ENCODE data around the gene NRXN3. TPM values are rescaled to one million over a fixed set of nuclear protein-coding genes. Genes with fewer than 3 reads are reported as not detected.

Gene NRXN3
- total and polyA plus RNA-seq, 8 donors = 1.3 to 7.6 (median 1.5) TPM

DNA sequence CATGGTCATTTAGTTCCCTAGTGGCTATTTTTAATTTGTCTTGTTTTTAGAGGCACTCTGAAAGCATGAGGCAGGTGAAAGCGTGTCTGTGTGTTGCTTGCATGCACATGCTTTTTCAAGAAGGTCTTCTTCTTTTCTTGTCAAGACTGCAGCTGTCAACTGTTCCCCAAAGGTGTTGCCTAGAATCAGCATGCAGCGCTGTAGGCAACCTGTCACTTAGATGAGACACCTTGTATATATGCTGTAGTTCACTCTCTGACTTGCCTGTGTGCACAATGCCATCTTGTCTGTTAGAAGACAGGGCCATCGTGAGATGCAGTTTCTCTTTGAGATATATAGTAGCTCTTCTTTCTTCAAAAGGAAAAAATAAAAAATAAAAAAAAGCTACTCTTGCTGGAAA, 1155.4 kb downstream of the NRXN3 start:
- Histone ChIP-seq H3K9me3 (no peaks in the 10 kb centered on the region), H3K36me3 (no peaks in the 10 kb centered on the region), H3K27ac (no peak overlapping the region), H3K27me3 (no peaks in the 10 kb centered on the region), H3K4me3 (no peak overlapping the region), H3K4me1 (no peaks in the 10 kb centered on the region)
- TF ChIP-seq, protein P1, sequence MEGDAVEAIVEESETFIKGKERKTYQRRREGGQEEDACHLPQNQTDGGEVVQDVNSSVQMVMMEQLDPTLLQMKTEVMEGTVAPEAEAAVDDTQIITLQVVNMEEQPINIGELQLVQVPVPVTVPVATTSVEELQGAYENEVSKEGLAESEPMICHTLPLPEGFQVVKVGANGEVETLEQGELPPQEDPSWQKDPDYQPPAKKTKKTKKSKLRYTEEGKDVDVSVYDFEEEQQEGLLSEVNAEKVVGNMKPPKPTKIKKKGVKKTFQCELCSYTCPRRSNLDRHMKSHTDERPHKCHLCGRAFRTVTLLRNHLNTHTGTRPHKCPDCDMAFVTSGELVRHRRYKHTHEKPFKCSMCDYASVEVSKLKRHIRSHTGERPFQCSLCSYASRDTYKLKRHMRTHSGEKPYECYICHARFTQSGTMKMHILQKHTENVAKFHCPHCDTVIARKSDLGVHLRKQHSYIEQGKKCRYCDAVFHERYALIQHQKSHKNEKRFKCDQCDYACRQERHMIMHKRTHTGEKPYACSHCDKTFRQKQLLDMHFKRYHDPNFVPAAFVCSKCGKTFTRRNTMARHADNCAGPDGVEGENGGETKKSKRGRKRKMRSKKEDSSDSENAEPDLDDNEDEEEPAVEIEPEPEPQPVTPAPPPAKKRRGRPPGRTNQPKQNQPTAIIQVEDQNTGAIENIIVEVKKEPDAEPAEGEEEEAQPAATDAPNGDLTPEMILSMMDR (IDR thresholded peaks at IDR 0.05) = no peak
- DNase-seq (no peak), ATAC-seq (no peak)
- intact Hi-C loops (cut with DNase I) = no loop called here

DNA sequence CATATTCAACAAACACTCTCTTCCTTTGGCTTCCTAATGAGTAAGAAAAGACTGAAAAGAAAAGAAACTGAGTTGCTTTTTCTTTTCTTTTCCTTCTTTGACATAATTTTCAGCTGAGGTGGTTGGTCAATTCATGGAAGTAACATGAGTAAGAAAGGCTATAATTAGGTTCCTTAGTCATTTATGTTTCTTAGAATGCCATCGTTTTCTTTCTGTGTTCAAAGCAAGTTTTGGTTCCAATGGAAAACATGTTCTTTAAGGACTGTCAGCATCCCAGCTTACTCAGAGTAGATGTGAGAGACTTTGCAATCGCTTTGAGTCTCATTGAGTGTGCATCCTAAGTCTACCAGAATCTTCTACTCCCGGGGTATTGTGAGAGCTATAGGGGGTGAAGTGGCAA, 1158.7 kb downstream of the NRXN3 start:
- DNase-seq (no peak), ATAC-seq (no peak)
- H3K9me3 ChIP-seq = no peaks in the 10 kb centered on the region
- no peak overlapping the region for H3K4me3 ChIP-seq
- no peaks in the 10 kb centered on the region for H3K27me3 ChIP-seq
- no peaks in the 10 kb centered on the region for H3K36me3 ChIP-seq
- H3K4me1 ChIP-seq = no peaks in the 10 kb centered on the region
- TF ChIP-seq, protein P1 (IDR thresholded peaks at IDR 0.05) = no peak
- intact Hi-C loops (cut with DNase I) = no loop called here
- no peak overlapping the region for H3K27ac ChIP-seq

DNA sequence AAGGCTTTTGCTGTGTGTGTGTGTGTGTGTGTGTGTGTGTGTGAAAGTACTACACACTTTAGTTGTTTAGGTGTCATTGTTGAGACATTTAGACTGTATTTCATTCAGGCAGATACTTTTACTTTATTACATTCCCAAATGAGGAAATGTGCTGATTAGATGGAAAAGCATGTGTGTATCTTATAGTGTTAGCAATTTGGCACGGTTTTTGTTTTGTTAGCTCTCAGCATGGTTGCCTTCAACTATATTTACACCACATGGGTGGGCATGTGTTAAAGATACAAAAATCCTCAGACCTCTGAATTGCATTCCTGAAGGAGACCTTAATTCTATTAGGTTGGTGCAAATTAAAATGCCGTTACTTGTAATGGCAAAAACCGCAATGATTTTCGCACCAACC, 1161.7 kb downstream of the NRXN3 start:
- Histone ChIP-seq H3K4me3 (no peak overlapping the region), H3K36me3 (no peaks in the 10 kb centered on the region), H3K4me1 (no peaks in the 10 kb centered on the region), H3K27me3 (no peaks in the 10 kb centered on the region), H3K27ac (no peak overlapping the region), H3K9me3 (no peaks in the 10 kb centered on the region)
- no peak for ATAC-seq
- DNase-seq = no peak
- intact Hi-C loops (cut with DNase I) = no loop called here
- TF ChIP-seq, protein P1 (IDR thresholded peaks at IDR 0.05) = no peak

DNA sequence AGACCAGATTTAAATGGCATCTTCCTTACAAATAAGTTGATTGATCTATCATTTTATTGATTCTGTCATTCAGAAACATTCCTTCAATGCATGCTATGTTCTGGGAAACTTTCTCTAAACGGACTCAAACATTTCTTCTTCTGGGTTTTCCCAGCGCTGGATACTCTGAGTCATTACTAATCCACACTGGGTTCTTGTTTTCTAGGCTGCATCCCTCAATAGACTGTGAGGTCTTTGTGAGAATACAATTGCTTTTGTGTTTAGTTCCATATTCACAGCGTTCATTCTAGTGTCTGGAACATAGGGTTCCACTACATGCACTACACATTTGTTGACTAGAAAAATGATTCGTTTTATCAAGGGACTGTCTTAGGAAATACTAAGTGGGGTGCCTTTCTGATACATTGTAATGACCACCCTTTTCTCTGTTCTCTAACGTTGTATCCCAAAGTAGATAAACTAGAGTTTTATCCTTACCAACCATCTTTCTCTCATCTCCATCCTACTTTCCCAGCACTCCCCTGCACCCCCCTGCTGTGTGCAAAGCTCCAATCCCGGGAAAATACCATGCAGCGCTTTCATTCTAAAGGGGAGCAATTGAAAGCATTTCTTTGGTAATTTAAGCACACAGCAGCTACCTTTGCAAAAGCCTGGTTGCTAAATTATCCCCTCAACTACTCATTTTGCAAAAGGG, 1162.5 kb downstream of the NRXN3 start:
- H3K4me1 ChIP-seq = no peaks in the 10 kb centered on the region

DNA sequence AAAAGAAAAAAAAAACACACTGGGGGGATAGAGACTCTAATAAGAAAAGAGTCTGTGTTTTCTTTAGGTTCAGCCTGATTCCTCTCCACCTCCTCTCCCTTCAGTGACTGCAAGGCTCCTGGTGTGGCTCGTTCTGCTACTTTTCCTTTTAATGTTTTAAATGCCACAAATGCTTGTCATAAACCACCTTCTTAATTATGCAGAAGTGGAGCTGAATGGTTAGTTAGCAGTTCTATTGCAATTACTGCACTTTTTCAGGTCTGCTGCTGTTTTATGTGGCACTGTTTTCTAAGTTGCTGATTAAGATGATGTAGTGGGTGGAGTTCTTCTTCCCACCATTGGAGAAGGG, 1163.0 kb downstream of the NRXN3 start:
- intact Hi-C loops (cut with DNase I) = no loop called here
- H3K27ac ChIP-seq = no peak overlapping the region
- H3K27me3 ChIP-seq = no peaks in the 10 kb centered on the region
- DNase-seq (no peak), ATAC-seq (peak; percentile 22)
- no peaks in the 10 kb centered on the region for H3K4me1 ChIP-seq
- TF ChIP-seq, protein P1 (IDR thresholded peaks at IDR 0.05) = no peak
- H3K9me3 ChIP-seq = no peaks in the 10 kb centered on the region
- no peak overlapping the region for H3K4me3 ChIP-seq
- H3K36me3 ChIP-seq = no peaks in the 10 kb centered on the region

More for the DNA sequence above, 1162.5 kb downstream of the NRXN3 start:
- no peak overlapping the region for H3K27ac ChIP-seq
- H3K4me3 ChIP-seq = no peak overlapping the region
- no peak for DNase-seq
- H3K36me3 ChIP-seq = no peaks in the 10 kb centered on the region
- TF ChIP-seq, protein P1 (IDR thresholded peaks at IDR 0.05) = no peak
- no peaks in the 10 kb centered on the region for H3K27me3 ChIP-seq
- H3K9me3 ChIP-seq = no peaks in the 10 kb centered on the region
- ATAC-seq = no peak
- intact Hi-C loops (cut with DNase I) = no loop called here

Data from left lung (tissue), 10 donors.